Measurements from ENCODE around the gene NDEL1.

The NDEL1 gene

GRCh38 chr17:8485491-8485890 lies 49.8 kb downstream of the NDEL1 start:
- POLR2A ChIA-PET: no interaction called here
- DNase-seq (ENCODE audit: extremely low spot score): no peak
- TF ChIP-seq CTCF (IDR thresholded peaks at IDR 0.05; ENCODE audit: control extremely low read depth, extremely low read depth, low read depth, missing control alignments): no peak
- CTCF ChIA-PET: interaction anchor here (1.8 kb wide), 1 partner anchor 11 kb away, joined by 5 read pairs; no protein-coding TSS in a partner anchor

DNA sequence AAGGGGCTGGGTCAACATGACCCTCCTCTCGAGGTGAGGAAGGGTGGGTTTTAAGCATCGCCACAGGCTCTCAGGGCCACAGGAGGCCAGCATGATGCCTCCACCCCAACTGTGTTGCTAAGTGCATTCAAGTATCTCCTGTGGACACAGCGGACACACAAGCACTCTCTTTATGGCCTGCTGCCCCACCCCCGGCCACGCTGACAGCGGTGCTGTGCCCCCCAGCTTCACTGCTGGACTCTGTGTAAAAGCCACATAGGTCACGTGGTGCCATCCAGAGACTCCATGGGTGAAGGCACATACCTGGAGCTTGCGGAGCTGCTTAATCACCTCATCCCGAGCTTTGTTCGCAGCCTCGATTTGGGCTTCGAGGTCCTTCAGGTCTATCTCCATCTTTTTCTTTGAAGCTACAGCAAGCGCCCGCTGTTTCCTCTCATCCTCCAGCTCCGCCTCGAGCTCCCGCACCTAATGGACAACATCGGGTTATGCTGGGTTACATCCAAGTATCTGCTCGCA lies 51.5 kb downstream of the NDEL1 start:
- ChIA-PET CTCF (interaction anchor here (0.9 to 1.7 kb wide), 3 partner anchors 40 to 103 kb away, joined by 3 to 6 read pairs (median 3); no protein-coding TSS in a partner anchor), POLR2A (no interaction called here)
- no peak for TF ChIP-seq CTCF (IDR thresholded peaks at IDR 0.05; ENCODE audit: control extremely low read depth, extremely low read depth, low read depth, missing control alignments)

DNA sequence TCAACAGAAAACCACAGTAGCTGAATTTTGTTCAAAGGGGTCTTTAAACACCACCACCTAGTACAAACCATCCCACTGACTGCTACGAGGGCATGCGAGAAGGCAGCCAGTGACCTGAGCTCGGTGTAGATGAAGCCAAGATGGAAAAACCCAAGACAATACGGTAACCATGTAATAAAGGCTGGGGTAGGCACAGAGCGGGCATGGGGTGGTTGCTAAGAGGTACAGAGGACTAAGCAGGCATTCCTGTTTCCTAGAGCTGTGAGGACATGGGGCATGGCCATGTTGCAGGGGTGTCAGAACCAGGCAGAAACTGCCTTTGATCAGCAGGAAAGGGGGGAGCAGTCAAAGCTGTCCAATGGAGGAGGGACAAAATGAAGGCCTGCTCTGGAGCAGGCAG lies 52.1 kb downstream of the NDEL1 start:
- no peak for DNase-seq (ENCODE audit: extremely low spot score)
- no peak for TF ChIP-seq CTCF (IDR thresholded peaks at IDR 0.05; ENCODE audit: control extremely low read depth, extremely low read depth, low read depth, missing control alignments)
- CTCF ChIA-PET: interaction anchor here (1.4 to 1.7 kb wide), 2 partner anchors 78 to 104 kb away, joined by 3 to 6 read pairs; no protein-coding TSS in a partner anchor
- POLR2A ChIA-PET: no interaction called here

More for the DNA sequence above, 51.5 kb downstream of the NDEL1 start:
- DNase-seq (ENCODE audit: extremely low spot score): no peak

DNA sequence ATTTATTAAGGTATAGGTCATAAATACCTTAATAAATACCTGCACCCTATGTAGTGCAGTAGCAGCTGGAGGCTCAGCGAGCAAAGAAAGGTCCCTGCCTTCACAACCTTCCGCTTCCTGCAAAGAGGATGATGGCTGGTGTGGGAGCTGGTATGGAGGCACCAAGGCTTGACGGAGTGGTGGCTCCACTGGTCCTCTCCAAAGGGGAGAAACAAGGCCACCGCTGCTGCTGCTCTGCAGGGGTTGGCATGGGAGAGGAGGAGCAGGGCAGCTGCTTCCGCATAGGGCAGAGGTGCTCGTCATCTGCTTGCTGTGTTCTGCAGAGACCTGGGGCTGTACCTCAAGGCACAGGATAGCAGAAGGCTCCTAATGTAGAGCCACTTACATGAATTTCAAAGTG lies 52.8 kb downstream of the NDEL1 start:
- POLR2A ChIA-PET: interaction anchor here (0.5 kb wide), 1 partner anchor 185 kb away, joined by 5 read pairs; no protein-coding TSS in a partner anchor
- DNase-seq (ENCODE audit: extremely low spot score): no peak
- no peak for TF ChIP-seq CTCF (IDR thresholded peaks at IDR 0.05; ENCODE audit: control extremely low read depth, extremely low read depth, low read depth, missing control alignments)
- CTCF ChIA-PET: interaction anchor here (1.7 kb wide), 1 partner anchor 78 kb away, joined by 6 read pairs; no protein-coding TSS in a partner anchor

DNA sequence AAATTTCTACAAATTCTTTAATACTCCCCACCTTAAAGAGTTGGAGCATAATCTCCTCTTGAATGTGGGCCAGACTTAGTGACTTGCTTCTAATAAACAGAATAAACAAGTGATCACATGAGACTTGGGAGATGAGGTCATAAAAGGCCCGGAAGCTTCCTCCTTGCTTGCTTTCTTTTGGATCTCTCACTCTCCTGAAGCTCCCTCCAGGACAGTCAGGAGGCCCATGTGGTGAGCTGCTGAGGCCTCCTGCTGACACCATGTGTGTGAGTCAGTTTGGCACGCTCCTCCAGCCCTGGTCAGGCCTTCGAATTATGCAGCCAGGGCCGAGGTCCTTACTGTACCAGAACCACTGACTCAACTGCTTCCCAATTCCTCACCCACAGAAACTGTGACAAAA lies 53.2 kb downstream of the NDEL1 start:
- CTCF ChIA-PET: no interaction called here
- TF ChIP-seq CTCF (IDR thresholded peaks at IDR 0.05; ENCODE audit: control extremely low read depth, extremely low read depth, low read depth, missing control alignments): no peak
- POLR2A ChIA-PET: interaction anchor here (0.5 kb wide), 1 partner anchor 185 kb away, joined by 5 read pairs; no protein-coding TSS in a partner anchor
- DNase-seq (ENCODE audit: extremely low spot score): no peak

- ChIA-PET POLR2A (no interaction called here), CTCF (no interaction called here)
- DNase-seq (ENCODE audit: extremely low spot score): no peak
- no peak for TF ChIP-seq CTCF (IDR thresholded peaks at IDR 0.05; ENCODE audit: control extremely low read depth, extremely low read depth, low read depth, missing control alignments)
Observed at GRCh38 chr17:8489841-8490240, 54.2 kb downstream of the NDEL1 start.
